ENCODE measurements around the gene GLCCI1.

GLCCI1 gene

DNA sequence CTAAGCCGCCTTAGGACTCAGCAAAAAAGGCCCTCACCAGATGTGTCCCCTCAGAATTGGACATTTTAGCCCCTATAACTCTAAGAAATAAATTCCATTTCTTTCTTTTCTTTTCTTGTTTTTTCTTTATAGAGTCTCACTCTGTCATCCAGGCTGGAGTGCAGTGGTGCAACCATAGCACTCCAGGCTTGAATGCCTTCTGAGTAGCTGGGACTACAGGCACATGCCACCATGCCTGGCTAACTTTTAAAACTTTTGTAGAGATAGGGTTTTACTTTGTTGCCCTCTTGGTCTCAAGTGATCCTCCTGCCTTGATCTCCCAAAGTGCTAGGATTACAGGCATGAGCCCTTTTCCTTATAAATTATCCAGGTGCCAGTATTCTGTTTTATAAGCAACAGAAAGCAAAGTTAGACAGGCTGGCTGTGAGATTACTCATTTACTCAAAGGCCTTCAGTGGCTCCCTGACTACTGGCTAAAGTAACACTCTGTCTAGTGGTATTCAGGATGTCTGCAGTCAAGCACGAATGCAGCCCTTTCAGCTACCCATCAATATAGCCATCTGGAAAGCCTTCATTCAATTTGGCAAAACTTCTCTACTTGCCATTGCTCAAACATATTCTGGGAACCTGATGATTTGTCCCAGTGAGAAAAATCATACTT lies 164.7 kb downstream of the GLCCI1 start:
- no peak for TF ChIP-seq GLIS3 (CRISPR knock-in tag; IDR thresholded peaks at IDR 0.05)
- TF ChIP-seq CSDC2 (CRISPR knock-in tag; IDR thresholded peaks at IDR 0.05), result no peak
- TF ChIP-seq TCF4 (CRISPR knock-in tag; IDR thresholded peaks at IDR 0.05; ENCODE audit: borderline replicate concordance), result no peak
- no peak for TF ChIP-seq ESRRG (CRISPR knock-in tag; IDR thresholded peaks at IDR 0.05)
- TF ChIP-seq, protein P1, sequence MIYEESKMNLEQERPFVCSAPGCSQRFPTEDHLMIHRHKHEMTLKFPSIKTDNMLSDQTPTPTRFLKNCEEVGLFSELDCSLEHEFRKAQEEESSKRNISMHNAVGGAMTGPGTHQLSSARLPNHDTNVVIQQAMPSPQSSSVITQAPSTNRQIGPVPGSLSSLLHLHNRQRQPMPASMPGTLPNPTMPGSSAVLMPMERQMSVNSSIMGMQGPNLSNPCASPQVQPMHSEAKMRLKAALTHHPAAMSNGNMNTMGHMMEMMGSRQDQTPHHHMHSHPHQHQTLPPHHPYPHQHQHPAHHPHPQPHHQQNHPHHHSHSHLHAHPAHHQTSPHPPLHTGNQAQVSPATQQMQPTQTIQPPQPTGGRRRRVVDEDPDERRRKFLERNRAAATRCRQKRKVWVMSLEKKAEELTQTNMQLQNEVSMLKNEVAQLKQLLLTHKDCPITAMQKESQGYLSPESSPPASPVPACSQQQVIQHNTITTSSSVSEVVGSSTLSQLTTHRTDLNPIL (CRISPR knock-in tag; IDR thresholded peaks at IDR 0.05; ENCODE audit: low read depth), result no peak
- no peak for TF ChIP-seq ZNF565 (CRISPR knock-in tag; conservative IDR thresholded peaks at IDR 0.05; ENCODE audit: low read depth)
- no peak for TF ChIP-seq BACH2 (CRISPR knock-in tag; IDR thresholded peaks at IDR 0.05; ENCODE audit: borderline replicate concordance)
- no peak for TF ChIP-seq PPARA (CRISPR knock-in tag; IDR thresholded peaks at IDR 0.05; ENCODE audit: borderline replicate concordance)
- no peak for TF ChIP-seq ZFP30 (CRISPR knock-in tag; IDR thresholded peaks at IDR 0.05)
- no peak for ATAC-seq

DNA sequence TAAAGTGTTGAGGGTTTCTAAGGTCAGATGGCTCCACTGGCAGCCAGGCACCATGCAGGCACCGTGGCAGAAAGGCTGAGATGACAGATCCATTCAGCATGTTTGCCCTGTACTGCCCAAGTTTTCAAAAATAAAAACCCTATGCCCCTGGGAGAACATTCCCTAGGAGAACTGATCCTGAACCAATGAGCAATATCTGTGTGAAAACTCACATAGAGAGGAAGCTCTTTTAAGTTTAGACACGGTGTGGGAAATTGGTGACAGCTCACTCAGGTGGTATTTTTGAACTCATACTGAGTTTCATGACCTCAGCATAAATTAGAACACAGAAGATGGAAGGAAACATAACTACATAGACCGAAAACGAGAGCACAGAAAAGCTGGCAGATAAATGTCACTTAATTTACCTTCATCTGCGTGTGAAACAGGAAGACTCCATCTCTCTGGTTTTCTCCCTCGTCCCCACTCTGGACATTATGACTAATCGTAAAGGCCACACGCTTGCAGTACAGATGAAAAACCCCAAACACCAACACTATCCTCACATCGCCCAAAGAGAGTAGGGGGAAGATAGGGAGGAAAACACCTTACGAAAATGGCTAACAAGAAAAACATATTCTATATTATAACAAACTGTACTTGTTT lies 165.6 kb downstream of the GLCCI1 start:
- no peak for ATAC-seq
- TF ChIP-seq ZFP30 (CRISPR knock-in tag; IDR thresholded peaks at IDR 0.05) (no peak), RARB (CRISPR knock-in tag; IDR thresholded peaks at IDR 0.05) (no peak), TCF4 (CRISPR knock-in tag; IDR thresholded peaks at IDR 0.05; ENCODE audit: borderline replicate concordance) (no peak), TOX (CRISPR knock-in tag; IDR thresholded peaks at IDR 0.05; ENCODE audit: borderline replicate concordance) (no peak), BACH2 (CRISPR knock-in tag; IDR thresholded peaks at IDR 0.05; ENCODE audit: borderline replicate concordance) (no peak), GLIS3 (CRISPR knock-in tag; IDR thresholded peaks at IDR 0.05) (no peak)
- TF ChIP-seq, protein P1 (CRISPR knock-in tag; IDR thresholded peaks at IDR 0.05; ENCODE audit: low read depth), result no peak
- TF ChIP-seq, protein P2, sequence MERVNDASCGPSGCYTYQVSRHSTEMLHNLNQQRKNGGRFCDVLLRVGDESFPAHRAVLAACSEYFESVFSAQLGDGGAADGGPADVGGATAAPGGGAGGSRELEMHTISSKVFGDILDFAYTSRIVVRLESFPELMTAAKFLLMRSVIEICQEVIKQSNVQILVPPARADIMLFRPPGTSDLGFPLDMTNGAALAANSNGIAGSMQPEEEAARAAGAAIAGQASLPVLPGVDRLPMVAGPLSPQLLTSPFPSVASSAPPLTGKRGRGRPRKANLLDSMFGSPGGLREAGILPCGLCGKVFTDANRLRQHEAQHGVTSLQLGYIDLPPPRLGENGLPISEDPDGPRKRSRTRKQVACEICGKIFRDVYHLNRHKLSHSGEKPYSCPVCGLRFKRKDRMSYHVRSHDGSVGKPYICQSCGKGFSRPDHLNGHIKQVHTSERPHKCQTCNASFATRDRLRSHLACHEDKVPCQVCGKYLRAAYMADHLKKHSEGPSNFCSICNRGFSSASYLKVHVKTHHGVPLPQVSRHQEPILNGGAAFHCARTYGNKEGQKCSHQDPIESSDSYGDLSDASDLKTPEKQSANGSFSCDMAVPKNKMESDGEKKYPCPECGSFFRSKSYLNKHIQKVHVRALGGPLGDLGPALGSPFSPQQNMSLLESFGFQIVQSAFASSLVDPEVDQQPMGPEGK (CRISPR knock-in tag; IDR thresholded peaks at IDR 0.05; ENCODE audit: borderline replicate concordance), result no peak

DNA sequence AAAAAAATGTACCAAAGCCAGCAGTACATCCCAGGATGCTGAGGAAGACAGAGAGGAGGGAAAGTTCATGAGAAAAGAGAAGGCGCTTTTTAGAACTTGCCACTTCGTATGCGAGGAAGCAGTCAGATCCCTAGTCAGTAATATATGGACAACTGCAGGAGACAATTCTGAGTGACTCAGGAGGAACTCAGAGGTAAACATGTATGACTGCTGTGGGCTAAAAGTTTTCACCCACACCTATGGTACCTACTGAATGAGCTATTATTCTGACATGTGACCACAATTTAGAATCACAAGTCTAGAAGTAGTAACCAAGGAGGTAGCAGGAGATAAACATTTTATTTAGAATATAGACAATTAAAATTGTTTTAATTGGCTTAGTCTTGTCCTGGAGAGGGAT lies 166.8 kb downstream of the GLCCI1 start:
- TF ChIP-seq BACH2 (CRISPR knock-in tag; IDR thresholded peaks at IDR 0.05; ENCODE audit: borderline replicate concordance) (no peak), ZNF70 (CRISPR knock-in tag; IDR thresholded peaks at IDR 0.05) (no peak), ARNTL (CRISPR knock-in tag; IDR thresholded peaks at IDR 0.05; ENCODE audit: borderline replicate concordance, low read depth) (no peak), TCF4 (CRISPR knock-in tag; IDR thresholded peaks at IDR 0.05; ENCODE audit: borderline replicate concordance) (no peak), SNAI2 (CRISPR knock-in tag; IDR thresholded peaks at IDR 0.05) (no peak), ISL1 (CRISPR knock-in tag; IDR thresholded peaks at IDR 0.05) (no peak), PPARA (CRISPR knock-in tag; IDR thresholded peaks at IDR 0.05; ENCODE audit: borderline replicate concordance) (no peak), ZC3H10 (CRISPR knock-in tag; IDR thresholded peaks at IDR 0.05) (no peak)
- ATAC-seq, result no peak

DNA sequence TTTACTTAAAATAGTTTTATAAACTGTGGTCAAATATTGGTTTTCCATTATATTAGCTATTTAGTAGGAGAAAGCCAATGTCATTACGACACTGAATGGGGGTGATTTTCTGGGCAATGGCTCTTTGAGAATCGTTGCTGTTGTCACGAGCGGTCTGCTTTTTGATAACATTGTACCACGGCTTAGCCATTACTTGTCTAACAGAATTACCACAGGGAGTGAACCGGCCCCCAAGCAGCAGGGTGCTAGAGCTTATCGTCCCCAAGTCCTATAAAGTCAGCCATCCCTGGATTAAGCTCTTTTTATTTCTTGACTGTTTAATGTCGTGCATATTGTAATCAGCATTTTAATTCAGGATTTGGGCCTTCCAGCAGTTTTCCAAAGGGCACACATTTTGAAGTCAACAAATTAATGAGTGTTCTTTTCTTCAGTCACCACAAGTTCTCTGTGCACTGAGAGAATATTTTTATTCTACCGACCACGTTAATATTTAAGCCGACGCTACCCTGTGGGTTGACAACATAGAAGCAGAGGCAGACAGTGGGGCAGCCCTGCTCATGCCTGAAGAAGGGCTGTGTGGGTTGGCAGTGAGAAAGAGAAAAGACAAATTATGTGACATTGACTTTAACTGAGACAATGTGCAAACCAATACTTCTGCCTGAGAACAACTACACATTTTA lies 167.6 kb downstream of the GLCCI1 start:
- no peak for ATAC-seq
- TF ChIP-seq ZNF8 (CRISPR knock-in tag; IDR thresholded peaks at IDR 0.05), result no peak
- TF ChIP-seq, protein P1 (CRISPR knock-in tag; IDR thresholded peaks at IDR 0.05; ENCODE audit: low read depth), result no peak
- no peak for TF ChIP-seq CSDC2 (CRISPR knock-in tag; IDR thresholded peaks at IDR 0.05)
- TF ChIP-seq ZC3H10 (CRISPR knock-in tag; IDR thresholded peaks at IDR 0.05), result no peak
- TF ChIP-seq PPARA (CRISPR knock-in tag; IDR thresholded peaks at IDR 0.05; ENCODE audit: borderline replicate concordance), result no peak
- no peak for TF ChIP-seq ESRRG (CRISPR knock-in tag; IDR thresholded peaks at IDR 0.05)
- TF ChIP-seq, protein P3, sequence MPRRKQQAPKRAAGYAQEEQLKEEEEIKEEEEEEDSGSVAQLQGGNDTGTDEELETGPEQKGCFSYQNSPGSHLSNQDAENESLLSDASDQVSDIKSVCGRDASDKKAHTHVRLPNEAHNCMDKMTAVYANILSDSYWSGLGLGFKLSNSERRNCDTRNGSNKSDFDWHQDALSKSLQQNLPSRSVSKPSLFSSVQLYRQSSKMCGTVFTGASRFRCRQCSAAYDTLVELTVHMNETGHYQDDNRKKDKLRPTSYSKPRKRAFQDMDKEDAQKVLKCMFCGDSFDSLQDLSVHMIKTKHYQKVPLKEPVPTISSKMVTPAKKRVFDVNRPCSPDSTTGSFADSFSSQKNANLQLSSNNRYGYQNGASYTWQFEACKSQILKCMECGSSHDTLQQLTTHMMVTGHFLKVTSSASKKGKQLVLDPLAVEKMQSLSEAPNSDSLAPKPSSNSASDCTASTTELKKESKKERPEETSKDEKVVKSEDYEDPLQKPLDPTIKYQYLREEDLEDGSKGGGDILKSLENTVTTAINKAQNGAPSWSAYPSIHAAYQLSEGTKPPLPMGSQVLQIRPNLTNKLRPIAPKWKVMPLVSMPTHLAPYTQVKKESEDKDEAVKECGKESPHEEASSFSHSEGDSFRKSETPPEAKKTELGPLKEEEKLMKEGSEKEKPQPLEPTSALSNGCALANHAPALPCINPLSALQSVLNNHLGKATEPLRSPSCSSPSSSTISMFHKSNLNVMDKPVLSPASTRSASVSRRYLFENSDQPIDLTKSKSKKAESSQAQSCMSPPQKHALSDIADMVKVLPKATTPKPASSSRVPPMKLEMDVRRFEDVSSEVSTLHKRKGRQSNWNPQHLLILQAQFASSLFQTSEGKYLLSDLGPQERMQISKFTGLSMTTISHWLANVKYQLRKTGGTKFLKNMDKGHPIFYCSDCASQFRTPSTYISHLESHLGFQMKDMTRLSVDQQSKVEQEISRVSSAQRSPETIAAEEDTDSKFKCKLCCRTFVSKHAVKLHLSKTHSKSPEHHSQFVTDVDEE (CRISPR knock-in tag; IDR thresholded peaks at IDR 0.05), result no peak
- TF ChIP-seq ARNTL (CRISPR knock-in tag; IDR thresholded peaks at IDR 0.05; ENCODE audit: borderline replicate concordance, low read depth), result no peak
- no peak for TF ChIP-seq ZNF70 (CRISPR knock-in tag; IDR thresholded peaks at IDR 0.05)
- no peak for TF ChIP-seq RARB (CRISPR knock-in tag; IDR thresholded peaks at IDR 0.05)
- no peak for TF ChIP-seq ZNF565 (CRISPR knock-in tag; conservative IDR thresholded peaks at IDR 0.05; ENCODE audit: low read depth)
- TF ChIP-seq, protein P4, sequence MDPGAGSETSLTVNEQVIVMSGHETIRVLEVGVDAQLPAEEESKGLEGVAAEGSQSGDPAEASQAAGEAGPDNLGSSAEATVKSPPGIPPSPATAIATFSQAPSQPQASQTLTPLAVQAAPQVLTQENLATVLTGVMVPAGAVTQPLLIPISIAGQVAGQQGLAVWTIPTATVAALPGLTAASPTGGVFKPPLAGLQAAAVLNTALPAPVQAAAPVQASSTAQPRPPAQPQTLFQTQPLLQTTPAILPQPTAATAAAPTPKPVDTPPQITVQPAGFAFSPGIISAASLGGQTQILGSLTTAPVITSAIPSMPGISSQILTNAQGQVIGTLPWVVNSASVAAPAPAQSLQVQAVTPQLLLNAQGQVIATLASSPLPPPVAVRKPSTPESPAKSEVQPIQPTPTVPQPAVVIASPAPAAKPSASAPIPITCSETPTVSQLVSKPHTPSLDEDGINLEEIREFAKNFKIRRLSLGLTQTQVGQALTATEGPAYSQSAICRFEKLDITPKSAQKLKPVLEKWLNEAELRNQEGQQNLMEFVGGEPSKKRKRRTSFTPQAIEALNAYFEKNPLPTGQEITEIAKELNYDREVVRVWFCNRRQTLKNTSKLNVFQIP (CRISPR knock-in tag; IDR thresholded peaks at IDR 0.05; ENCODE audit: borderline replicate concordance, low read depth), result no peak
- no peak for TF ChIP-seq GLIS3 (CRISPR knock-in tag; IDR thresholded peaks at IDR 0.05)
- no peak for TF ChIP-seq TCF4 (CRISPR knock-in tag; IDR thresholded peaks at IDR 0.05; ENCODE audit: borderline replicate concordance)
- TF ChIP-seq SNAI2 (CRISPR knock-in tag; IDR thresholded peaks at IDR 0.05), result no peak
- TF ChIP-seq ZFP3 (CRISPR knock-in tag; IDR thresholded peaks at IDR 0.05), result no peak
- TF ChIP-seq ZFP30 (CRISPR knock-in tag; IDR thresholded peaks at IDR 0.05), result no peak

All from SK-N-SH treated with all-trans-retinoic acid at 6 μM for 48 hours (cell line).